GM18909 (cell line): ENCODE data around the gene MYO5A.
A peak's percentile ranks its signal among the peaks of the same experiment; 100 is the strongest.

ENCODE experiments used
- ATAC-seq: cut with Tn5 transposase; IDR thresholded peaks from one replicate; pipeline ENCODE4 v1.9.1; 2021; ENCODE audit warnings: mild to moderate bottlenecking; ENCODE audit not compliant: unreplicated experiment, poor library complexity

Gene MYO5A

GRCh38 chr15:52340093-52340492, 188.6 kb downstream of the MYO5A start:
- ATAC-seq, result no peak

- ATAC-seq, result no peak
Measured at GRCh38 chr15:52338891-52339290, 189.8 kb downstream of the MYO5A start.

- no peak for ATAC-seq
Measured at GRCh38 chr15:52338058-52338457, 190.6 kb downstream of the MYO5A start.

- no peak for ATAC-seq
Measured at GRCh38 chr15:52337198-52337853, 191.4 kb downstream of the MYO5A start.

GRCh38 chr15:52336529-52336928, 192.2 kb downstream of the MYO5A start:
- ATAC-seq, result no peak

- ATAC-seq, result no peak
Measured at GRCh38 chr15:52334491-52335160, 194.1 kb downstream of the MYO5A start.

- peak; percentile 92 for ATAC-seq
Measured at GRCh38 chr15:52331490-52332240, 197.0 kb downstream of the MYO5A start.

- no peak for ATAC-seq
Measured at GRCh38 chr15:52329987-52330386, 198.7 kb downstream of the MYO5A start.

GRCh38 chr15:52329150-52329549, 199.5 kb downstream of the MYO5A start:
- no peak for ATAC-seq

- no peak for ATAC-seq
Measured at GRCh38 chr15:52328680-52329079, 200.0 kb downstream of the MYO5A start.

- no peak for ATAC-seq
Measured at GRCh38 chr15:52326756-52327155, 201.9 kb downstream of the MYO5A start.

GRCh38 chr15:52324109-52324508, 204.6 kb downstream of the MYO5A start:
- no peak for ATAC-seq

GRCh38 chr15:52318729-52319500, 209.8 kb downstream of the MYO5A start:
- no peak for ATAC-seq

GRCh38 chr15:52317688-52318087, 211.0 kb downstream of the MYO5A start:
- ATAC-seq, result no peak

- ATAC-seq, result no peak
Measured at GRCh38 chr15:52317022-52317421, 211.7 kb downstream of the MYO5A start.

- peak; percentile 71 for ATAC-seq
Measured at GRCh38 chr15:52309154-52309548, 219.5 kb downstream of the MYO5A start.

- ATAC-seq, result peak; percentile 66
Measured at GRCh38 chr15:52308446-52309153, 220.1 kb downstream of the MYO5A start.

- ATAC-seq, result no peak
Measured at GRCh38 chr15:52307847-52308246, 220.8 kb downstream of the MYO5A start.

GRCh38 chr15:52306270-52306669, 222.4 kb downstream of the MYO5A start:
- ATAC-seq, result no peak
